Measurements from ENCODE around the gene PRSS38. TPM values are rescaled to one million over a fixed set of nuclear protein-coding genes. Genes with fewer than 3 reads are reported as not detected.

The PRSS38 gene
- total and polyA plus RNA-seq, 2 experiments from 2014 or later = not detected

GRCh38 chr1:227844320-227845146 is 29.1 kb downstream of the PRSS38 start:
- TF ChIP-seq STAT1 (IDR thresholded peaks at IDR 0.05; ENCODE audit: unreplicated experiment) = no peak
- no peak for TF ChIP-seq CREB1 (CRISPR knock-in tag; IDR thresholded peaks at IDR 0.05; ENCODE audit: low read depth)
- no peak for TF ChIP-seq ZNF114 (CRISPR knock-in tag; IDR thresholded peaks at IDR 0.05)
- TF ChIP-seq JUNB (IDR thresholded peaks at IDR 0.05; ENCODE audit: unreplicated experiment) = no peak
- TF ChIP-seq ZNF462 (CRISPR knock-in tag; IDR thresholded peaks at IDR 0.05) = no peak
- no peak for TF ChIP-seq EZH2phosphoT487 (IDR thresholded peaks at IDR 0.05; ENCODE audit: unreplicated experiment)
- TF ChIP-seq CTCF (conservative IDR thresholded peaks at IDR 0.05; ENCODE audit: low read depth in 2 of 2) = no peak
- no peak for TF ChIP-seq POLR2AphosphoS5 (IDR thresholded peaks at IDR 0.05; ENCODE audit: low read depth)
- no peak for TF ChIP-seq ETS1 (IDR thresholded peaks at IDR 0.05)
- no peak for TF ChIP-seq ZNF331 (CRISPR knock-in tag; IDR thresholded peaks at IDR 0.05; ENCODE audit: low read depth)
- TF ChIP-seq EZH2 (IDR thresholded peaks at IDR 0.05; ENCODE audit: low read depth, unreplicated experiment) = no peak
- no peak for TF ChIP-seq NANOG (IDR thresholded peaks at IDR 0.05; ENCODE audit: borderline replicate concordance)
- no peak for TF ChIP-seq REST (IDR thresholded peaks at IDR 0.05; ENCODE audit: unreplicated experiment)
- no peaks in the 10 kb centered on the region for H3K4me1 ChIP-seq (ENCODE audit: insufficient read depth)
- no peak overlapping the region for H3K4me3 Mint-ChIP-seq
- no peak overlapping the region for H3K27ac ChIP-seq (ENCODE audit: low read depth)
- no peaks in the 10 kb centered on the region for H3F3A ChIP-seq (replicated peaks; ENCODE audit: low read depth)
- H3K4me1 Mint-ChIP-seq = no peaks in the 10 kb centered on the region
- no peaks in the 10 kb centered on the region for H3K36me3 Mint-ChIP-seq (ENCODE audit: low read depth)
- H3K27me3 ChIP-seq (ENCODE audit: insufficient read depth) = no peaks in the 10 kb centered on the region
- H3K9me3 Mint-ChIP-seq = no peaks in the 10 kb centered on the region; the same call in 2 of the 3 replicates
- ATAC-seq (no peak), DNase-seq (ENCODE audit: low spot score) (no peak)
- 0 out of 2 replicates have a peak, but pooled peaks cover 2% of the 10 kb centered on the region for H3K9me2 ChIP-seq (ENCODE audit: insufficient read depth)
- H3K4me2 ChIP-seq = no peak overlapping the region
- no peaks in the 10 kb centered on the region for H3K79me2 ChIP-seq (replicated peaks; ENCODE audit: insufficient read depth)
- no peak overlapping the region for H3K27ac Mint-ChIP-seq
- no peaks in the 10 kb centered on the region for H3K36me3 ChIP-seq (ENCODE audit: insufficient read depth)
- no peak overlapping the region for H2AFZ ChIP-seq
- H3K27me3 Mint-ChIP-seq (ENCODE audit: insufficient read depth, low read depth, poor library complexity) = no peaks in the 10 kb centered on the region
- H4K20me1 ChIP-seq (replicated peaks; ENCODE audit: insufficient read depth) = no peaks in the 10 kb centered on the region
- H3K4me3 ChIP-seq = no peak overlapping the region
